GM19467 (cell line): ENCODE measurements around the gene CACNG8.

Source experiments
- ATAC-seq: cut with Tn5 transposase; IDR thresholded peaks from one replicate; pipeline ENCODE4 v1.9.1; 2021; ENCODE audit warnings: mild to moderate bottlenecking, moderate library complexity; ENCODE audit not compliant: unreplicated experiment

CACNG8 gene

GRCh38 chr19:53961523-53962356 lies 997 bp upstream of the CACNG8 start:
- ATAC-seq: no peak

GRCh38 chr19:53965091-53965490 lies 2.4 kb downstream of the CACNG8 start:
- ATAC-seq: no peak

- no peak for ATAC-seq
These were observed 4.2 kb downstream of the CACNG8 start for GRCh38 chr19:53966931-53967330.

GRCh38 chr19:53969366-53969765 lies 6.6 kb downstream of the CACNG8 start:
- ATAC-seq: no peak

GRCh38 chr19:53971673-53972072 lies 8.9 kb downstream of the CACNG8 start:
- no peak for ATAC-seq

- no peak for ATAC-seq
These were observed 14.8 kb downstream of the CACNG8 start for GRCh38 chr19:53977429-53977990.

- no peak for ATAC-seq
These were observed 15.4 kb downstream of the CACNG8 start for GRCh38 chr19:53977991-53978731.

- ATAC-seq: no peak
These were observed 16.5 kb downstream of the CACNG8 start for GRCh38 chr19:53978975-53979801.

GRCh38 chr19:53980539-53981375 lies 18.0 kb downstream of the CACNG8 start:
- ATAC-seq: no peak

GRCh38 chr19:53981376-53981951 lies 18.7 kb downstream of the CACNG8 start:
- ATAC-seq: no peak

- ATAC-seq: no peak
These were observed 19.3 kb downstream of the CACNG8 start for GRCh38 chr19:53982001-53982451.

- no peak for ATAC-seq
These were observed 19.9 kb downstream of the CACNG8 start for GRCh38 chr19:53982611-53983010.

GRCh38 chr19:53983457-53984289 lies 20.9 kb downstream of the CACNG8 start:
- no peak for ATAC-seq

- ATAC-seq: no peak
These were observed 23.1 kb downstream of the CACNG8 start for GRCh38 chr19:53985863-53986262.

- no peak for ATAC-seq
These were observed 26.2 kb downstream of the CACNG8 start for GRCh38 chr19:53988981-53989380.

GRCh38 chr19:53989600-53990533 lies 27.1 kb downstream of the CACNG8 start:
- ATAC-seq: no peak

- no peak for ATAC-seq
These were observed 28.7 kb downstream of the CACNG8 start, which contains the start of gene CACNG6 for GRCh38 chr19:53991224-53992113. TSS of gene CACNG6 (plus strand) at chr19:53991637. CDS start at chr19:53992878, 1,241 bp downstream.
